ENCODE measurements around the gene BCL11B. TPM values are rescaled to one million over a fixed set of nuclear protein-coding genes. Genes with fewer than 3 reads are reported as not detected.

Gene BCL11B
- total RNA-seq, 1 donor from 2014 or later, result under 0.01 TPM

GRCh38 chr14:99267381-99267780 lies 4.6 kb downstream of the BCL11B start:
- no peak for DNase-seq

- DNase-seq, result peak; percentile 84
These were observed 5.5 kb downstream of the BCL11B start for GRCh38 chr14:99266181-99267178.

DNA sequence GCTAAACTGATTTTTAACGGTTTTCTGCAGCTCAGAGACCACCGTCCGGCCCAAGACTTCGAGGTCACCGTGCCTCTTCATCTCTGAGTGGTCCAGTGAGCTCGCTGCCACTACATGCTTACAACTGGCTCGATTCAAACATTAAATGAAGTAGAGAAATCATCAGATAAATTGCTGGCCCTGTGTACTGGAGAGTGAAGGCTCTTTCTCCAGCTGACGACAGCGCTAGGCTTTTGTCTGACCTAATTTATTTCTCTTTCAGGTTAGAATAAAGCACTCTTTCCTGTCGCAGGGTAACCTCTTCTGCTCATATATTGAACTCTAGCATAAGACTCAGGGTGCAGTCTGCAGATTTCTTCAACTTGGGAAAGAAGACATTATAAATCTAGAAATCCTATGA lies 6.4 kb downstream of the BCL11B start:
- no peak for DNase-seq

DNA sequence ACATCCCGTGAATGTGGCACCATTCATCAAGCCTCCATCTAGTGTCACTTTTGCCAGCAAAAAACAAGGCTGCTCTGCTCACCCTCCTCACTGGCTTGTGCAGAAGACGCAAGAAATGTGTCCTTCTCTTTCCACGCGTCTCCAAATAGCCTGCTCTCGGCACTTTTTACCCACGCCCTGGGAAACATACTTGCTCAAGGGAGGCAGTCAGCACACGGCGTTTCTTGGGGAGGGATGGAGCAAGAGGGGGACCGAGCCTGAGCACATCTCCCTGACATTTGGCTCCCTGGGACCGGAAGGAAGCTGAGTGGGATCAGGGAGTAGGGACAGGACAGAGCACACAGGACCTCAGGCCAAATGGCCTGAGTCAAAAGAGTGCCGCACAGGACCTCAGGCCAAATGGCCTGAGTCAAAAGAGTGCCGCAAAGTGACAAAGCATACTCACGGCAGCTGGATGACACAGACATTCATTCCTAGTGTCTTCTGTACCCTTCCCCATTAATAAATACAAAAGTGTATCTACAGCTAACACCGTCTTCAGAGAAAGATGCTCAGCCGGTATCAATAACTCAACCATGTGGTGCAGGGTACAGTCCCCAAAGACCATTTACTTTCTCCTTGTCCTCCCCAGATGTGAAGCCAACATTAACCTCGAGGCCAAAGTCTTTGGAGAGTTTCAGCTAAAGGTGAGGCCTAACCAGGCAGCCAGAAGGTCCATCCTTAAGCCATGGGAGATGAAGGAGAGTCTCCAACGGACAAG lies 7.1 kb downstream of the BCL11B start:
- DNase-seq, result no peak

GRCh38 chr14:99263564-99264330 lies 8.2 kb downstream of the BCL11B start:
- no peak for DNase-seq

DNA sequence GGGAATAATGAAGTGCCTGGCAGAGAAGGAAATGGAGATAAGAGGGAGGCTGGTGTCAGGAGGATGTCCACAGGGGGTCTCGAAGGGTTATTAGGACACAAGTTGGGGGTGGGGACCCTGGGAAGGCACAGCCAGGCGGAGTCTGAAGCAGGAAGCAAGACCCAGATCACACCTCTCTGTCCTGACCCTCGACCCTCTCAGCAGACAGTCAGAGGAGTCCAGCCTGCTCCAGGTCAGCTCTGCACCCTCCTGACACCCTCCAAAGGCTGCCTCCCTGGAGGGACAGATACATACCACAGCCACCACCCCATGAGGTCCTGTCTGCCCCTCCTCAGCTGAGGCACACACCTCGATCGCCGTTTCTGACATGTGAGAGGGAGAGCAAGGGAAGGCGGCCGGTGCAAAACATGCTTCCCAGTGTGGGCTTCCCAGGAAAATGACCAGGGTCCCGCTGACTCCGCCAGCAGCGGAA lies 9.0 kb downstream of the BCL11B start:
- DNase-seq, result no peak

- DNase-seq, result no peak
These were observed 9.8 kb downstream of the BCL11B start for GRCh38 chr14:99261912-99262787.

- DNase-seq, result no peak
These were observed 11.1 kb downstream of the BCL11B start for GRCh38 chr14:99260587-99261551.

- DNase-seq, result no peak
These were observed 11.9 kb downstream of the BCL11B start for GRCh38 chr14:99260116-99260515.

- DNase-seq, result no peak
These were observed 12.9 kb downstream of the BCL11B start for GRCh38 chr14:99258876-99259726.

DNA sequence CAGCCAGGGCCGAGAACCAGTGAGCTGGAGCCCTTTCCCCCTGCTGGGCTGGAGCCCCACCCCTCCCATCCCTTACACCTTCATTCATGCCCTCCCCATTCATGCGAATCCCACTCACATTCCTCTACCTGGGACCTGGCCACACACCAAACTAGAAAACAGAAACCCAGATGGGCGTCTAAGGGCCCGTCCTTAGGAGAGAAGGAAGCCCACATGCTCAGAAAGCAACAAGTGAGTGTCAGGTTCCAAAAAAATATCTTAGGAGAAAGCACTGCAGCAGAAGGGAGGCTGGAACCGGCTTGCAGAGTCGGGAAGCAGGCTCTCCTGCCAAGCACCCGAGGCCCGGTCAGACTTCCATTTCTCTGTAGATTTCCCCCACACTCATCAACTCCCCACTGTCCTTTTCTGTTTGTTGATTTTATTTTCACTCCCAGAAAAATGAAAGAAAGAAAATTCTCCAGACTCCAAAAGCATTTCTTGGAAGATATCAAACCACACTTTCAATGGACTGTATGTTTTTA lies 13.6 kb downstream of the BCL11B start:
- DNase-seq, result no peak

DNA sequence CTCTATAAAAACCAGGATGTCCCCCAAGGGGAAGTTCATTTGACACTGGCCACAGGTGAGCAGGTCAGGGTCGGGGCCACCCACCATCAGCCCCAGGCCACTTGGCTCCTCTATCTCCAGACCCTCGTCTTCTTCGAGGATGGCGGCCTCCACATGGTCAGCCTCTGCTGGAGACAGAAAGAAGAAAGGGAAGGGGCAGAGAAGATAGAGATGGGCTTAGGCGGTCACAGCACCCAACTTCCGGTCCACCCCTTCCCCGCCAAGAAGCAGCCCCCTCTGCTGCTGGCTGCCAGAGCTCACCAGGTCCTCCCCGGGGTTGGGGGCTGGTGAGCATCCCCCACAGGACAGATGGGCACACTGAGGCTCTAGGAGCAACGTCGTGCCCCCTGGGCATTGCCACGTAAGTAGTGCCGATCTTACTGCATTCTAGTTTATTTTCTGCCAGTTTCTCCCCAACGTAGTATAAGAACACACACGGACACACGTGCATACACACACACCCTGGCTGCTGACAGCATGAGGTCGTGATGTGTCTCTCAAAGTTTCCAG lies 14.2 kb downstream of the BCL11B start:
- no peak for DNase-seq

DNA sequence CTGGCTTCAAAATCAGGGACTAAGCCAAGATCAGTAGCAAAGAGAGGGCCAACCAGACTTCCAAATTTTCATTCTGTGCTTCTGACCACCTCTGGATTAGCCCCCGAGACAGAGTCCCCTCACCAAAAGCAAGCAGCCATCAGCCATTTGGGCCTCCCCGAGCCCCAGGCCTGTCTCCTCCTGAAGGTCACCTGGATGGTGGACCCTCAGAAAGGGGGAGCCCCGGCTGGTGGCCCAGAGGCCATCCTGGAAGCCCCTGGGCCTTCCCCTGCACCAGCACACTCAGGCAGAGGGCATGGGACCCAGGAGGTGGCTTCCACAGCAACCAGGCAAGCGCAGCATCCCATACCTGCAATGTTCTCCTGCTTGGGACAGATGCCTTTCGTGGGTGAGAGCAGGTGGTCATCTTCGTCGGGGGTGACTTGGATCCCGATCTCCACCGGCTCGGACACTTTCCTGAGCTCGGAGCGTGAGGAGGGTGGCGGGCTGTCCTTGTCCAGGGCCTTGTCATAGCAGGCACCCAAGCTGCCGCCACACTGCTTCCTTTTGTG lies 14.8 kb downstream of the BCL11B start:
- no peak for DNase-seq

- DNase-seq, result no peak
These were observed 15.5 kb downstream of the BCL11B start for GRCh38 chr14:99256483-99256874.

- no peak for DNase-seq
These were observed 16.1 kb downstream of the BCL11B start for GRCh38 chr14:99255621-99256482.

GRCh38 chr14:99254328-99255009 lies 17.5 kb downstream of the BCL11B start:
- no peak for DNase-seq

DNA sequence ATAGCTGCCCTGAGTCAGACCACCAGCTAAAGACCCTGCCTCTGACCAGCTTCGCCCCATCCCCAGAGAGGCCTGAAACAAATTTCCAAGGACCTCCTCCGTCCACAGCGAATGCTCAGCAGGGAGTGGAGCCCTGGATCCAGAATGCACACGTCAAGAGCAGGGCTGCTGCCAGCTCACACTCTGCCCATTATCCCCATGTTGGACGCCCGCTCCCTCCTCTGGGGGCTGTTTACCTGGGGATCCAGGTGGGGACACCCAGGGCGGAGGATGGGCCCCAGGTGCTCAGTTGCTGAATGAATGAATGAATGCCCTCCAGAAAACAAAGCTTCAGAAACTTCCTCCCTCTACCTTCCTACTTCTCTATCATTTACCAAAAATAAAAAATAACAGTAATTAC lies 18.1 kb downstream of the BCL11B start:
- DNase-seq, result no peak

All from dermis blood vessel endothelial cell (primary cell).